AG10803 (cell line): Measurements from ENCODE around the gene MAP7.

Source experiments
- DNase-seq: peaks from one replicate; pipeline ENCODE4 v3.0.0; 2010; ENCODE audit warnings: low read depth
- H3K4me3 ChIP-seq: 2 replicates; pipeline ENCODE4 v1.5.1; 2011; ENCODE audit warnings: mild to moderate bottlenecking, low read length, control low read depth
- CTCF ChIP-seq: conservative IDR thresholded peaks from 2 replicates; pipeline ENCODE4 v1.5.1; 2011; ENCODE audit warnings: mild to moderate bottlenecking, low read length, control low read depth, inconsistent platforms

MAP7 gene

GRCh38 chr6:136424901-136425300, 125.3 kb downstream of the MAP7 start:
- DNase-seq = no peak
- no peak for TF ChIP-seq CTCF
- no peak overlapping the region for H3K4me3 ChIP-seq

- DNase-seq = no peak
- no peak for TF ChIP-seq CTCF
- H3K4me3 ChIP-seq = no peak overlapping the region
Measured at GRCh38 chr6:136424450-136424849, 125.8 kb downstream of the MAP7 start.

- H3K4me3 ChIP-seq = no peak overlapping the region
- no peak for DNase-seq
- TF ChIP-seq CTCF = no peak
Measured at GRCh38 chr6:136421537-136422158, 128.6 kb downstream of the MAP7 start.

- no peak for TF ChIP-seq CTCF
- H3K4me3 ChIP-seq = no peak overlapping the region
- no peak for DNase-seq
Measured at GRCh38 chr6:136420853-136421252, 129.4 kb downstream of the MAP7 start.

DNA sequence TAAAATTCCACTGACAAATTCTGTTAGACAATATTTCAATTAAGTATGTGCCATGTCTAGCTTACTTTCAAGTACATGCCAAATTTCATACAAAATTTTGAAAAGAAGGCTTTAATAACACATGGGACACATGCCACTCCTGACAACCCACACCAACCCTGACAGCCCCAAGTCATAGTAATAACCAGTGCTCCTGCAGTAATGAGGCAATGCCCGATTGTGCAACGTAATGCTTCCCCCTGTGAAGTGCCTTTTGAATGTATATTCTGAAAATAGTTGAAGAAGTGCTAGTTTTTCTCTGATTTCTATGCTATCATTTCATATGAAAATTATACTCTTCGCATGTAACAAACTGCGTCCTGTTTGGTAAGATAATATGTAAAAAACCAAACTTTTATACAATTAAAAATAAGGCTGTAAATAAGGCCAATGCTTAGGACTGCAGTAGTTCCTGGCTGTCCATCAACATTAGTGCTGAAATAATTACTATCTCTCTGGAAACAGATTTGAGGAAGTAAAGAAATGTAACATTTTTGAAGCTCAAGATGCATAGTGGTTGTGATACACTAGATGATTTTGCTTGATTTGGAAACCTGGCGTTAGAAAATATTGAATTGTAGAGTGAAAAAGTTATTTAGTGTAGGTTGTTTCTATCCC, 134.7 kb downstream of the MAP7 start:
- DNase-seq = no peak
- no peak for TF ChIP-seq CTCF
- no peak overlapping the region for H3K4me3 ChIP-seq

- TF ChIP-seq CTCF = no peak
- DNase-seq = no peak
- no peak overlapping the region for H3K4me3 ChIP-seq
Measured at GRCh38 chr6:136412410-136412809, 137.8 kb downstream of the MAP7 start.
